ENCODE measurements around the gene MYH11. TPM values are rescaled to one million over a fixed set of nuclear protein-coding genes. Genes with fewer than 3 reads are reported as not detected.

The MYH11 gene
- total and polyA plus RNA-seq, 10 of the 15 experiments (the other 5 are each of a cell fraction or from before 2014, with no cell fraction given) = 0.01 to 1.9 (median 0.13) TPM; not detected in 1

DNA sequence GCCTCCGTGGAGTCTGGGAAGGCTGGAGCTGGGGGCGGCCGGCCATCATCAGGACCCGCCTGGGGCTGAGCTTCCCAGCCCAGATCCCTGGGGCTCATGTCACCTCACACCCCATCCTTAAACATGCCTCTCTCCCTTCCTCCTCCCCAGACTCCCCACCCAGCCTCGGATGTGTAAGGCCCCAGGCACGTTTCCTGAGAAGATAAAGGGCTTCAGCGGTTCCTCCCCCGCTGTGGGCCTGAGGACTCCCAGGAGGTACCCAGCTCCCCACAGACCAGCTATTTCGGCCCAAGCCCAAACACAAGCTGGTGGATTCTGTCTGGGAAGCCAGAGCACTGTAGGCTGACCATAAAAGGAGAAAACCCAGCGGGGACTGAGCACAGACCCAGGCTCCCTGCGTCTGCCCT lies 49.2 kb downstream of the MYH11 start (continued):
- no peak for TF ChIP-seq E2F4 (IDR thresholded peaks at IDR 0.05; ENCODE audit: low read depth, low read length)
- TF ChIP-seq NR2F1 (conservative IDR thresholded peaks at IDR 0.05) = no peak
- TF ChIP-seq PRDM15 (CRISPR knock-in tag; IDR thresholded peaks at IDR 0.05) = no peak
- TF ChIP-seq BCLAF1 (IDR thresholded peaks at IDR 0.05) = no peak
- no peak for TF ChIP-seq IRF4 (IDR thresholded peaks at IDR 0.05; ENCODE audit: low read depth, low read length)
